Left ventricle myocardium inferior (tissue), 1 donor: ENCODE results near the gene STRADA. TPM values are rescaled to one million over a fixed set of nuclear protein-coding genes. Genes with fewer than 3 reads are reported as not detected.
A peak's percentile ranks its signal among the peaks of the same experiment; 100 is the strongest.

Experiments used
- DNase-seq: peaks from one replicate; pipeline ENCODE4 v3.0.0-alpha.2; 2020
- H3K27ac ChIP-seq: fragments of 200-600 bp; replicated peaks from 2 replicates; pipeline ENCODE4 v1.8.0; 2021
- H3K27me3 ChIP-seq: fragments of 200-600 bp; 2 replicates; pipeline ENCODE4 v1.8.0; 2021; ENCODE audit warnings: low read depth
- H3K36me3 ChIP-seq: fragments of 200-600 bp; 2 replicates; pipeline ENCODE4 v1.8.0; 2021
- H3K4me1 ChIP-seq: fragments of 200-600 bp; 2 replicates; pipeline ENCODE4 v1.8.0; 2021
- H3K4me3 ChIP-seq: fragments of 200-600 bp; 2 replicates; pipeline ENCODE4 v1.8.0; 2021; ENCODE audit warnings: mild to moderate bottlenecking, moderate library complexity
- H3K9me3 ChIP-seq: fragments of 200-600 bp; replicated peaks from 2 replicates; pipeline ENCODE4 v1.8.0; 2021
- CTCF ChIP-seq: fragments of 200-600 bp; IDR thresholded peaks from 2 replicates; pipeline ENCODE4 v1.8.0; 2021; ENCODE audit warnings: antibody characterized with exemption, mild to moderate bottlenecking, borderline replicate concordance
- intact Hi-C: fragments of 100-400 bp; cut with micrococcal nuclease; formaldehyde crosslinking; loops from one replicate; pipeline ENCODE4 v1.11.0; 2022
- total RNA-seq: library from RNA; stranded (reverse); fragmentation: NEBNext Ultra II Directional; extraction: Animal tissue kit (Norgen Biotek cat#: 25700); gene quantifications from one replicate; pipeline ENCODE4 v1.2.1, GENCODE V29; 2021
- donor health status: DM: no; HTN: yes; CAD: no; lungs with severe emphysema.

The STRADA gene
- total RNA-seq, 1 donor from 2014 or later, result 14.6 TPM

GRCh38 chr17:63703556-63704258 lies 37.9 kb downstream of the STRADA start:
- no peak for DNase-seq
- Histone ChIP-seq H3K4me3 (no peak overlapping the region), H3K4me1 (peaks cover 24% of the 10 kb centered on the region), H3K9me3 (no peaks in the 10 kb centered on the region), H3K36me3 (peaks cover 49% of the 10 kb centered on the region), H3K27me3 (no peaks in the 10 kb centered on the region), H3K27ac (no peak overlapping the region)
- TF ChIP-seq CTCF, result no peak
- intact Hi-C loops, result no loop called here

GRCh38 chr17:63703029-63703428 lies 38.6 kb downstream of the STRADA start:
- TF ChIP-seq CTCF, result no peak
- Histone ChIP-seq H3K4me3 (no peak overlapping the region), H3K4me1 (peaks cover 30% of the 10 kb centered on the region), H3K27me3 (no peaks in the 10 kb centered on the region), H3K36me3 (peaks cover 43% of the 10 kb centered on the region), H3K27ac (no peak overlapping the region), H3K9me3 (no peaks in the 10 kb centered on the region)
- intact Hi-C loops, result no loop called here
- DNase-seq, result no peak

GRCh38 chr17:63702721-63703015 lies 38.9 kb downstream of the STRADA start:
- no peak overlapping the region for H3K27ac ChIP-seq
- peaks cover 41% of the 10 kb centered on the region for H3K36me3 ChIP-seq
- no peak for DNase-seq
- no peaks in the 10 kb centered on the region for H3K27me3 ChIP-seq
- intact Hi-C loops, result no loop called here
- H3K4me1 ChIP-seq, result peaks cover 34% of the 10 kb centered on the region
- no peak for TF ChIP-seq CTCF
- H3K9me3 ChIP-seq, result no peaks in the 10 kb centered on the region
- no peak overlapping the region for H3K4me3 ChIP-seq

- intact Hi-C loops, result no loop called here
- DNase-seq, result peak; percentile 35
- H3K4me1 ChIP-seq, result peaks cover 40% of the 10 kb centered on the region
- H3K27me3 ChIP-seq, result no peaks in the 10 kb centered on the region
- no peak for TF ChIP-seq CTCF
- H3K4me3 ChIP-seq, result peak overlapping the region; percentile 74
- H3K36me3 ChIP-seq, result peaks cover 37% of the 10 kb centered on the region
- H3K27ac ChIP-seq, result peak overlapping the region; percentile 82
- no peaks in the 10 kb centered on the region for H3K9me3 ChIP-seq
Observed at GRCh38 chr17:63701868-63702720, 39.5 kb downstream of the STRADA start.

- Histone ChIP-seq H3K36me3 (peaks cover 32% of the 10 kb centered on the region), H3K4me1 (peaks cover 41% of the 10 kb centered on the region), H3K9me3 (no peaks in the 10 kb centered on the region), H3K27me3 (no peaks in the 10 kb centered on the region), H3K27ac (peak overlapping the region; percentile 82), H3K4me3 (peak overlapping the region; percentile 74)
- intact Hi-C loops, result no loop called here
- DNase-seq, result no peak
- TF ChIP-seq CTCF, result no peak
Observed at GRCh38 chr17:63701456-63701820, 40.2 kb downstream of the STRADA start.
